WTC11 (cell line): ENCODE results near the gene IRF3. TPM values are rescaled to one million over a fixed set of nuclear protein-coding genes. Genes with fewer than 3 reads are reported as not detected.

Experiments used
- ATAC-seq: fragments of 200-7000 bp; cut with Tn5 transposase; 2 replicates; pipeline ENCODE4 v1.10.0; 2021; ENCODE audit warnings: mild to moderate bottlenecking, moderate library complexity
- CTCF ChIA-PET: fragments of 300-600 bp; sonication (Branson Sonifier 250); formaldehyde crosslinking; loops from one replicate; lab custom pipeline; 2021; ENCODE audit warnings: antibody characterized with exemption; lab: Charles Lee
- POLR2A ChIA-PET: fragments of 350-600 bp; sonication (Branson Sonifier 250); formaldehyde crosslinking; loops from one replicate; lab custom pipeline; 2021; ENCODE audit warnings: antibody characterized with exemption; lab: Charles Lee
- DNase-seq: peaks from one replicate; pipeline ENCODE4 v3.0.0; 2021; ENCODE audit warnings: low spot score
- H3K27ac Mint-ChIP-seq: 2 replicates; pipeline ENCODE4 v1.8.0; 2021; ENCODE audit warnings: mixed read lengths
- H3K27me3 Mint-ChIP-seq: 2 replicates; pipeline ENCODE4 v1.8.0; 2021; ENCODE audit warnings: low read depth, mild to moderate bottlenecking, moderate library complexity, mixed read lengths
- H3K36me3 Mint-ChIP-seq: 2 replicates; pipeline ENCODE4 v1.8.0; 2021; ENCODE audit warnings: mixed read lengths
- H3K4me1 Mint-ChIP-seq: 2 replicates; pipeline ENCODE4 v1.8.0; 2022; ENCODE audit warnings: mixed read lengths
- H3K4me3 Mint-ChIP-seq: 2 replicates; pipeline ENCODE4 v1.8.0; 2021; ENCODE audit warnings: mild to moderate bottlenecking, moderate library complexity, mixed read lengths
- H3K9me3 Mint-ChIP-seq: 2 replicates; pipeline ENCODE4 v1.8.0; 2021; ENCODE audit warnings: mixed read lengths
- GTF2I ChIP-seq: fragments of 250-450 bp; sonication (Bioruptor Pico); conservative IDR thresholded peaks from 2 replicates; pipeline ENCODE4 v1.4.0; 2021; ENCODE audit warnings: mild to moderate bottlenecking
- IRF2 ChIP-seq: sonication (generic); formaldehyde crosslinking; IDR thresholded peaks from 2 replicates; pipeline ENCODE4 v1.8.0; 2022; ENCODE audit warnings: low read depth, missing genetic modification reagents, borderline replicate concordance
- NFYB ChIP-seq: sonication (generic); formaldehyde crosslinking; conservative IDR thresholded peaks from 2 replicates; pipeline ENCODE4 v1.8.0; 2022; ENCODE audit warnings: low read depth, missing genetic modification reagents
- TCF7 ChIP-seq: sonication (generic); formaldehyde crosslinking; IDR thresholded peaks from 2 replicates; pipeline ENCODE4 v1.8.0; 2022; ENCODE audit warnings: mild to moderate bottlenecking, low read depth, missing genetic modification reagents, moderate library complexity
- TP53 ChIP-seq: sonication (generic); formaldehyde crosslinking; IDR thresholded peaks from 2 replicates; pipeline ENCODE4 v1.8.1; 2023; ENCODE audit warnings: mild to moderate bottlenecking, missing genetic modification reagents
- ZBTB21 ChIP-seq: sonication (generic); formaldehyde crosslinking; IDR thresholded peaks from 2 replicates; pipeline ENCODE4 v1.8.1; 2023; ENCODE audit warnings: mild to moderate bottlenecking, missing genetic modification reagents, borderline replicate concordance
- total RNA-seq: library from RNA; stranded (reverse); gene quantifications from 3 replicates; pipeline ENCODE4 v1.2.3, GENCODE V29; 2021
- TF ChIP-seq, protein P1 (sequence below): sonication (generic); formaldehyde crosslinking; IDR thresholded peaks from 2 replicates; pipeline ENCODE4 v1.8.1; 2023; ENCODE audit warnings: mild to moderate bottlenecking, missing genetic modification reagents
- TF ChIP-seq, protein P2 (sequence below): fragments of 200-600 bp; IDR thresholded peaks from 2 replicates; pipeline ENCODE4 v1.8.0; 2022; ENCODE audit warnings: antibody characterized with exemption
- TF ChIP-seq, protein P3 (sequence below): sonication (generic); formaldehyde crosslinking; IDR thresholded peaks from 2 replicates; pipeline ENCODE4 v1.8.0; 2022; ENCODE audit warnings: missing genetic modification reagents
- TF ChIP-seq, protein P4 (sequence below): sonication (generic); formaldehyde crosslinking; IDR thresholded peaks from 2 replicates; pipeline ENCODE4 v1.8.1; 2023; ENCODE audit warnings: mild to moderate bottlenecking, missing genetic modification reagents
- TF ChIP-seq, protein P5 (sequence below): sonication (generic); formaldehyde crosslinking; conservative IDR thresholded peaks from 2 replicates; pipeline ENCODE4 v1.8.1; 2023; ENCODE audit warnings: mild to moderate bottlenecking, low read depth, missing genetic modification reagents, moderate library complexity
- TF ChIP-seq, protein P6 (sequence below): fragments of 250-450 bp; sonication (Bioruptor Pico); IDR thresholded peaks from 2 replicates; pipeline ENCODE4 v1.9.0; 2021; ENCODE audit warnings: mild to moderate bottlenecking

The IRF3 gene
- total RNA-seq, 1 experiment from 2014 or later = 165 TPM

DNA sequence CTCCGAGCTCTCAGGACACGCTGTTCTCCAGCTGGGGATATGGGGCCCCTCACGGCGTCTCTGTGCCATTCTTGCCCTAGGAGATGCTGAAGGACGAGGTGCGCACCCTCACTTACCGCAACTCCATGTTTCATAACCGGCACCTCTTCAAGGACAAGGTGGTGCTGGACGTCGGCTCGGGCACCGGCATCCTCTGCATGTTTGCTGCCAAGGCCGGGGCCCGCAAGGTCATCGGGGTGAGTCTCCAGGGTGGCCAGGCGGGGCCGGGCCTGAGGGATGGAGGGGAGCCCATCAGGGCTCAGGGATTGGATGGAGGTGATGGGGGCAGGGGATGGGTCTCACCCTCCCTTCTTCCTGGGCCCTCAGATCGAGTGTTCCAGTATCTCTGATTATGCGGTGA is 16.2 kb upstream of the IRF3 start:
- peaks cover 39% of the 10 kb centered on the region for H3K4me1 Mint-ChIP-seq
- ChIA-PET POLR2A (interaction anchor here (1.1 kb wide), 1 partner anchor 8 kb away, joined by 4 read pairs; no protein-coding TSS in a partner anchor), CTCF (interaction anchor here (0.6 to 1.2 kb wide), 2 partner anchors 18 to 33 kb away, joined by 3 to 4 read pairs; no protein-coding TSS in a partner anchor)
- DNase-seq (no peak), ATAC-seq (no peak)
- H3K36me3 Mint-ChIP-seq = peaks cover 47% of the 10 kb centered on the region
- TF ChIP-seq IRF2 (CRISPR knock-in tag) (no peak), TP53 (CRISPR knock-in tag) (no peak), GTF2I (CRISPR knock-in tag) (no peak), NFYB (CRISPR knock-in tag) (no peak), TCF7 (CRISPR knock-in tag) (no peak), ZBTB21 (CRISPR knock-in tag) (no peak)
- TF ChIP-seq, protein P1, sequence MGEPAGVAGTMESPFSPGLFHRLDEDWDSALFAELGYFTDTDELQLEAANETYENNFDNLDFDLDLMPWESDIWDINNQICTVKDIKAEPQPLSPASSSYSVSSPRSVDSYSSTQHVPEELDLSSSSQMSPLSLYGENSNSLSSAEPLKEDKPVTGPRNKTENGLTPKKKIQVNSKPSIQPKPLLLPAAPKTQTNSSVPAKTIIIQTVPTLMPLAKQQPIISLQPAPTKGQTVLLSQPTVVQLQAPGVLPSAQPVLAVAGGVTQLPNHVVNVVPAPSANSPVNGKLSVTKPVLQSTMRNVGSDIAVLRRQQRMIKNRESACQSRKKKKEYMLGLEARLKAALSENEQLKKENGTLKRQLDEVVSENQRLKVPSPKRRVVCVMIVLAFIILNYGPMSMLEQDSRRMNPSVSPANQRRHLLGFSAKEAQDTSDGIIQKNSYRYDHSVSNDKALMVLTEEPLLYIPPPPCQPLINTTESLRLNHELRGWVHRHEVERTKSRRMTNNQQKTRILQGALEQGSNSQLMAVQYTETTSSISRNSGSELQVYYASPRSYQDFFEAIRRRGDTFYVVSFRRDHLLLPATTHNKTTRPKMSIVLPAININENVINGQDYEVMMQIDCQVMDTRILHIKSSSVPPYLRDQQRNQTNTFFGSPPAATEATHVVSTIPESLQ (CRISPR knock-in tag) = no peak
- TF ChIP-seq, protein P2, sequence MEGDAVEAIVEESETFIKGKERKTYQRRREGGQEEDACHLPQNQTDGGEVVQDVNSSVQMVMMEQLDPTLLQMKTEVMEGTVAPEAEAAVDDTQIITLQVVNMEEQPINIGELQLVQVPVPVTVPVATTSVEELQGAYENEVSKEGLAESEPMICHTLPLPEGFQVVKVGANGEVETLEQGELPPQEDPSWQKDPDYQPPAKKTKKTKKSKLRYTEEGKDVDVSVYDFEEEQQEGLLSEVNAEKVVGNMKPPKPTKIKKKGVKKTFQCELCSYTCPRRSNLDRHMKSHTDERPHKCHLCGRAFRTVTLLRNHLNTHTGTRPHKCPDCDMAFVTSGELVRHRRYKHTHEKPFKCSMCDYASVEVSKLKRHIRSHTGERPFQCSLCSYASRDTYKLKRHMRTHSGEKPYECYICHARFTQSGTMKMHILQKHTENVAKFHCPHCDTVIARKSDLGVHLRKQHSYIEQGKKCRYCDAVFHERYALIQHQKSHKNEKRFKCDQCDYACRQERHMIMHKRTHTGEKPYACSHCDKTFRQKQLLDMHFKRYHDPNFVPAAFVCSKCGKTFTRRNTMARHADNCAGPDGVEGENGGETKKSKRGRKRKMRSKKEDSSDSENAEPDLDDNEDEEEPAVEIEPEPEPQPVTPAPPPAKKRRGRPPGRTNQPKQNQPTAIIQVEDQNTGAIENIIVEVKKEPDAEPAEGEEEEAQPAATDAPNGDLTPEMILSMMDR = no peak
- TF ChIP-seq, protein P3, sequence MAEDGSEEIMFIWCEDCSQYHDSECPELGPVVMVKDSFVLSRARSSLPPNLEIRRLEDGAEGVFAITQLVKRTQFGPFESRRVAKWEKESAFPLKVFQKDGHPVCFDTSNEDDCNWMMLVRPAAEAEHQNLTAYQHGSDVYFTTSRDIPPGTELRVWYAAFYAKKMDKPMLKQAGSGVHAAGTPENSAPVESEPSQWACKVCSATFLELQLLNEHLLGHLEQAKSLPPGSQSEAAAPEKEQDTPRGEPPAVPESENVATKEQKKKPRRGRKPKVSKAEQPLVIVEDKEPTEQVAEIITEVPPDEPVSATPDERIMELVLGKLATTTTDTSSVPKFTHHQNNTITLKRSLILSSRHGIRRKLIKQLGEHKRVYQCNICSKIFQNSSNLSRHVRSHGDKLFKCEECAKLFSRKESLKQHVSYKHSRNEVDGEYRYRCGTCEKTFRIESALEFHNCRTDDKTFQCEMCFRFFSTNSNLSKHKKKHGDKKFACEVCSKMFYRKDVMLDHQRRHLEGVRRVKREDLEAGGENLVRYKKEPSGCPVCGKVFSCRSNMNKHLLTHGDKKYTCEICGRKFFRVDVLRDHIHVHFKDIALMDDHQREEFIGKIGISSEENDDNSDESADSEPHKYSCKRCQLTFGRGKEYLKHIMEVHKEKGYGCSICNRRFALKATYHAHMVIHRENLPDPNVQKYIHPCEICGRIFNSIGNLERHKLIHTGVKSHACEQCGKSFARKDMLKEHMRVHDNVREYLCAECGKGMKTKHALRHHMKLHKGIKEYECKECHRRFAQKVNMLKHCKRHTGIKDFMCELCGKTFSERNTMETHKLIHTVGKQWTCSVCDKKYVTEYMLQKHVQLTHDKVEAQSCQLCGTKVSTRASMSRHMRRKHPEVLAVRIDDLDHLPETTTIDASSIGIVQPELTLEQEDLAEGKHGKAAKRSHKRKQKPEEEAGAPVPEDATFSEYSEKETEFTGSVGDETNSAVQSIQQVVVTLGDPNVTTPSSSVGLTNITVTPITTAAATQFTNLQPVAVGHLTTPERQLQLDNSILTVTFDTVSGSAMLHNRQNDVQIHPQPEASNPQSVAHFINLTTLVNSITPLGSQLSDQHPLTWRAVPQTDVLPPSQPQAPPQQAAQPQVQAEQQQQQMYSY (CRISPR knock-in tag) = no peak
- TF ChIP-seq, protein P4, sequence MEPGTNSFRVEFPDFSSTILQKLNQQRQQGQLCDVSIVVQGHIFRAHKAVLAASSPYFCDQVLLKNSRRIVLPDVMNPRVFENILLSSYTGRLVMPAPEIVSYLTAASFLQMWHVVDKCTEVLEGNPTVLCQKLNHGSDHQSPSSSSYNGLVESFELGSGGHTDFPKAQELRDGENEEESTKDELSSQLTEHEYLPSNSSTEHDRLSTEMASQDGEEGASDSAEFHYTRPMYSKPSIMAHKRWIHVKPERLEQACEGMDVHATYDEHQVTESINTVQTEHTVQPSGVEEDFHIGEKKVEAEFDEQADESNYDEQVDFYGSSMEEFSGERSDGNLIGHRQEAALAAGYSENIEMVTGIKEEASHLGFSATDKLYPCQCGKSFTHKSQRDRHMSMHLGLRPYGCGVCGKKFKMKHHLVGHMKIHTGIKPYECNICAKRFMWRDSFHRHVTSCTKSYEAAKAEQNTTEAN (CRISPR knock-in tag) = no peak
- TF ChIP-seq, protein P5, sequence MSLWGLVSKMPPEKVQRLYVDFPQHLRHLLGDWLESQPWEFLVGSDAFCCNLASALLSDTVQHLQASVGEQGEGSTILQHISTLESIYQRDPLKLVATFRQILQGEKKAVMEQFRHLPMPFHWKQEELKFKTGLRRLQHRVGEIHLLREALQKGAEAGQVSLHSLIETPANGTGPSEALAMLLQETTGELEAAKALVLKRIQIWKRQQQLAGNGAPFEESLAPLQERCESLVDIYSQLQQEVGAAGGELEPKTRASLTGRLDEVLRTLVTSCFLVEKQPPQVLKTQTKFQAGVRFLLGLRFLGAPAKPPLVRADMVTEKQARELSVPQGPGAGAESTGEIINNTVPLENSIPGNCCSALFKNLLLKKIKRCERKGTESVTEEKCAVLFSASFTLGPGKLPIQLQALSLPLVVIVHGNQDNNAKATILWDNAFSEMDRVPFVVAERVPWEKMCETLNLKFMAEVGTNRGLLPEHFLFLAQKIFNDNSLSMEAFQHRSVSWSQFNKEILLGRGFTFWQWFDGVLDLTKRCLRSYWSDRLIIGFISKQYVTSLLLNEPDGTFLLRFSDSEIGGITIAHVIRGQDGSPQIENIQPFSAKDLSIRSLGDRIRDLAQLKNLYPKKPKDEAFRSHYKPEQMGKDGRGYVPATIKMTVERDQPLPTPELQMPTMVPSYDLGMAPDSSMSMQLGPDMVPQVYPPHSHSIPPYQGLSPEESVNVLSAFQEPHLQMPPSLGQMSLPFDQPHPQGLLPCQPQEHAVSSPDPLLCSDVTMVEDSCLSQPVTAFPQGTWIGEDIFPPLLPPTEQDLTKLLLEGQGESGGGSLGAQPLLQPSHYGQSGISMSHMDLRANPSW (CRISPR knock-in tag) = no peak
- TF ChIP-seq, protein P6, sequence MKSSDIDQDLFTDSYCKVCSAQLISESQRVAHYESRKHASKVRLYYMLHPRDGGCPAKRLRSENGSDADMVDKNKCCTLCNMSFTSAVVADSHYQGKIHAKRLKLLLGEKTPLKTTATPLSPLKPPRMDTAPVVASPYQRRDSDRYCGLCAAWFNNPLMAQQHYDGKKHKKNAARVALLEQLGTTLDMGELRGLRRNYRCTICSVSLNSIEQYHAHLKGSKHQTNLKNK (CRISPR knock-in tag) = no peak
- no peak overlapping the region for H3K27ac Mint-ChIP-seq
- no peak overlapping the region for H3K4me3 Mint-ChIP-seq
- H3K27me3 Mint-ChIP-seq = no peaks in the 10 kb centered on the region
- no peaks in the 10 kb centered on the region for H3K9me3 Mint-ChIP-seq
